Psoas muscle (tissue), 8 donors: ENCODE results near the gene XPOT. TPM values are rescaled to one million over a fixed set of nuclear protein-coding genes. Genes with fewer than 3 reads are reported as not detected.

ENCODE experiments used
- ATAC-seq, 4 donors: fragments of 200-7000 bp; cut with Tn5 transposase; one replicate each; pipeline ENCODE4 v1.9.1; 2020; ENCODE audit warnings: moderate library complexity in 3 of 4, mild to moderate bottlenecking in 2 of 4
- DNase-seq, 2 donors: peaks; one replicate each; pipeline ENCODE4 v3.0.0-alpha.2; 2020
- H3K27ac ChIP-seq: fragments of 200-600 bp; one replicate; pipeline ENCODE4 v1.8.0; 2022
- H3K27me3 ChIP-seq, 3 donors: fragments of 200-600 bp in 1 of 3; one replicate each; pipeline versions ENCODE4 v1.6.1 to v1.8.0; 2013 to 2022; ENCODE audit warnings: low read length in 2 of 3, mild to moderate bottlenecking in 2 of 3, moderate library complexity in 1 of 3; ENCODE audit not compliant: insufficient read depth in 3 of 3
- H3K36me3 ChIP-seq, 2 donors: fragments of 200-600 bp in 1 of 2; one replicate each; pipeline versions ENCODE4 v1.6.1 to v1.8.0; 2013 to 2022; ENCODE audit warnings: low read depth in 1 of 2, mild to moderate bottlenecking in 1 of 2, moderate library complexity in 1 of 2; ENCODE audit not compliant: insufficient read depth in 1 of 2
- H3K4me1 ChIP-seq: fragments of 200-600 bp; one replicate; pipeline ENCODE4 v1.8.0; 2022
- H3K4me3 ChIP-seq: fragments of 200-600 bp; one replicate; pipeline ENCODE4 v1.8.0; 2022; ENCODE audit warnings: mild to moderate bottlenecking
- H3K9me3 ChIP-seq: fragments of 200-600 bp; one replicate; pipeline ENCODE4 v1.8.0; 2022
- CTCF ChIP-seq: fragments of 200-600 bp; IDR thresholded peaks from one replicate; pipeline ENCODE4 v1.8.0; 2022; ENCODE audit warnings: antibody characterized with exemption
- WGBS, 3 donors: extraction: QIAGEN DNeasy Blood & Tissue Kit; methylation state at CpG; one replicate each; pipeline versions ENCODE4 v1.1.6 to v1.1.7; 2013; 5-methylcytosine and 5-hydroxymethylcytosine counted together
- intact Hi-C, 2 donors: fragments of 100-400 bp; cut with DNase I; formaldehyde crosslinking; loops; one replicate each; pipeline versions ENCODE4 v1.11.0 to v1.14.2; 2022
- polyA plus RNA-seq, 3 donors: library from polyadenylated mRNA; stranded (reverse); fragments of 200-250 nt; gene quantifications; one replicate each; pipeline ENCODE4 v1.2.3, GENCODE V29; 2013
- total RNA-seq, 4 donors: library from RNA; stranded (reverse); fragmentation: NEBNext Ultra II Directional in 2 of 4; extraction: Animal tissue kit (Norgen Biotek cat#: 25700) in 2 of 4; gene quantifications; one replicate each; pipeline versions ENCODE4 v1.2.1 to v1.2.4, GENCODE V29; 2021 to 2023
- donor health status: healthy with polysubstance abuse.
- donor health status: DM: no; HTN: no; CAD: no; lungs with moderate emphysema.
- donor health status: Bipolar disorder and iron deficiency.
- donor health status: healthy.
- donor health status: DM: yes; HTN: yes; CAD: no.
- donor health status: DM: no; HTN: no; CAD: no.
- donor health status: DM: no; HTN: no; CAD: no.
- donor health status: DM: yes; HTN: yes; CAD: no.

The XPOT gene
- total and polyA plus RNA-seq, 7 donors: 17.1 to 48.7 (median 35.1) TPM

GRCh38 chr12:64412459-64412858 is 8.3 kb downstream of the XPOT start:
- DNase-seq: no peak
- H3K27me3 ChIP-seq: no peaks in the 10 kb centered on the region
- no peaks in the 10 kb centered on the region for H3K4me1 ChIP-seq
- no peak overlapping the region for H3K27ac ChIP-seq
- intact Hi-C loops: loop anchor here in 1 of 2 donors (5.0 kb wide), 1 partner anchor 85 kb away; no protein-coding TSS in a partner anchor
- H3K36me3 ChIP-seq: peaks cover 14 to 78% of the 10 kb centered on the region in 2 donors
- no peak for TF ChIP-seq CTCF
- ATAC-seq: no peak
- 64 to 86% (median 74%) methylated on average over 2 of the region's 2 CpGs for WGBS, 3 donors
- H3K4me3 ChIP-seq: no peak overlapping the region
- no peaks in the 10 kb centered on the region for H3K9me3 ChIP-seq

- 89 to 91% (median 90%) methylated on average over 2 of the region's 2 CpGs for WGBS, 3 donors
- Histone ChIP-seq H3K4me1 (no peaks in the 10 kb centered on the region), H3K4me3 (no peak overlapping the region), H3K27me3 (no peaks in the 10 kb centered on the region), H3K36me3 (peaks cover 14 to 92% of the 10 kb centered on the region in 2 donors), H3K9me3 (no peaks in the 10 kb centered on the region), H3K27ac (no peak overlapping the region)
- intact Hi-C loops: loop anchor here in 1 of 2 donors (5.0 kb wide), 1 partner anchor 83 kb away; no protein-coding TSS in a partner anchor
- DNase-seq: no peak
- ATAC-seq: no peak
- TF ChIP-seq CTCF: no peak
Observed at GRCh38 chr12:64413884-64414283, 9.7 kb downstream of the XPOT start.

GRCh38 chr12:64418209-64418608 is 14.0 kb downstream of the XPOT start:
- ATAC-seq (no peak), DNase-seq (no peak)
- intact Hi-C loops: no loop called here
- Histone ChIP-seq H3K9me3 (no peaks in the 10 kb centered on the region), H3K4me3 (no peak overlapping the region), H3K27me3 (no peaks in the 10 kb centered on the region), H3K36me3 (peaks cover 5 to 100% of the 10 kb centered on the region in 2 donors), H3K27ac (no peak overlapping the region), H3K4me1 (no peaks in the 10 kb centered on the region)
- no peak for TF ChIP-seq CTCF

- Histone ChIP-seq H3K27me3 (no peaks in the 10 kb centered on the region), H3K9me3 (no peaks in the 10 kb centered on the region), H3K27ac (no peak overlapping the region), H3K4me1 (no peaks in the 10 kb centered on the region), H3K4me3 (no peak overlapping the region), H3K36me3 (peaks cover 5 to 100% of the 10 kb centered on the region in 2 donors)
- 73 to 76% (median 76%) methylated on average over 3 of the region's 3 CpGs for WGBS, 3 donors
- intact Hi-C loops: loop anchor here in 1 of 2 donors (10.0 kb wide), 1 partner anchor 315 kb away; no protein-coding TSS in a partner anchor
- DNase-seq (no peak), ATAC-seq (no peak)
- no peak for TF ChIP-seq CTCF
Observed at GRCh38 chr12:64419696-64420095, 15.5 kb downstream of the XPOT start.

GRCh38 chr12:64427988-64428387 is 23.8 kb downstream of the XPOT start:
- 15 to 39% (median 20%) methylated on average over 1 of the region's 1 CpG for WGBS, 3 donors
- ATAC-seq (no peak), DNase-seq (no peak)
- Histone ChIP-seq H3K36me3 (peaks cover 26 to 100% of the 10 kb centered on the region in 2 donors), H3K27ac (no peak overlapping the region), H3K27me3 (no peaks in the 10 kb centered on the region), H3K9me3 (no peaks in the 10 kb centered on the region), H3K4me1 (no peaks in the 10 kb centered on the region), H3K4me3 (no peak overlapping the region)
- TF ChIP-seq CTCF: no peak
- intact Hi-C loops: loop anchor here (5.0 to 10.0 kb wide), 3 partner anchors 59 to 307 kb away; no protein-coding TSS in a partner anchor
